ENCODE measurements around the gene SLC5A1.

GRCh38 chr22:32083000-32083399 lies 39.9 kb downstream of the SLC5A1 start:
- TF ChIP-seq MAFK (IDR thresholded peaks at IDR 0.05; ENCODE audit: low read length) (no peak), POLR2A (conservative IDR thresholded peaks at IDR 0.05) (no peak)

All from K562 (cell line).